HepG2 (cell line): ENCODE measurements around the gene SLC35B4. TPM values are rescaled to one million over a fixed set of nuclear protein-coding genes. Genes with fewer than 3 reads are reported as not detected.
A peak's percentile ranks its signal among the peaks of the same experiment; 100 is the strongest.

ENCODE experiments used
- FOXK2 ChIP-seq: fragments of 450-650 bp; IDR thresholded peaks from 2 replicates; pipeline ENCODE4 v1.6.1; 2016
- HOXA9 ChIP-seq: sonication (generic); formaldehyde crosslinking; IDR thresholded peaks from 2 replicates; pipeline ENCODE4 v1.8.1; 2022; ENCODE audit warnings: missing genetic modification reagents, mild to moderate bottlenecking, moderate library complexity, borderline replicate concordance
- KDM3A ChIP-seq: IDR thresholded peaks from 2 replicates; pipeline ENCODE4 v1.6.1; 2018; ENCODE audit warnings: low read depth, missing compliant biosample characterization
- MATR3 ChIP-seq: sonication (generic); formaldehyde crosslinking; IDR thresholded peaks from 2 replicates; pipeline ENCODE4 v1.4.0; 2020; ENCODE audit warnings: missing genetic modification reagents
- MED1 ChIP-seq: sonication (generic); formaldehyde crosslinking; IDR thresholded peaks from 2 replicates; pipeline ENCODE4 v1.4.0; 2020; ENCODE audit warnings: missing genetic modification reagents
- MLLT10 ChIP-seq: sonication (generic); formaldehyde crosslinking; IDR thresholded peaks from 2 replicates; pipeline ENCODE4 v1.4.0; 2020; ENCODE audit warnings: missing genetic modification reagents
- PCBP2 ChIP-seq: fragments of 200-400 bp; formaldehyde crosslinking; optimal IDR thresholded peaks from 2 replicates; pipeline ENCODE3; 2018; ENCODE audit warnings: low read length, low read depth; ENCODE audit not compliant: poor library complexity, severe bottlenecking
- POGZ ChIP-seq: sonication (generic); formaldehyde crosslinking; IDR thresholded peaks from 2 replicates; pipeline ENCODE4 v1.4.0; 2020; ENCODE audit warnings: mild to moderate bottlenecking, missing genetic modification reagents
- SNRNP70 ChIP-seq: fragments of 200-400 bp; formaldehyde crosslinking; IDR thresholded peaks from 2 replicates; pipeline ENCODE4 v1.6.1; 2017; ENCODE audit warnings: mild to moderate bottlenecking, low read depth, low read length, moderate library complexity
- ZFP1 ChIP-seq: IDR thresholded peaks from 2 replicates; pipeline ENCODE4 v1.6.1; 2016
- ZNF260 ChIP-seq: sonication (generic); formaldehyde crosslinking; IDR thresholded peaks from 2 replicates; pipeline ENCODE4 v1.4.0; 2020; ENCODE audit warnings: missing genetic modification reagents, low read depth, mild to moderate bottlenecking, borderline replicate concordance
- ZNF816 ChIP-seq: sonication (generic); formaldehyde crosslinking; IDR thresholded peaks from 2 replicates; pipeline ENCODE4 v1.8.0; 2022; ENCODE audit warnings: missing genetic modification reagents, mild to moderate bottlenecking, borderline replicate concordance
- polyA plus RNA-seq, 8 experiments: library from polyadenylated mRNA; depleted of rRNA in 3 of 8; stranded (reverse) in 7 of 8; unstranded in 1 of 8; fragments of >200 nt; fragmentation: Illumina TruSeq in 4 of 8; extraction: Trizol in 4 of 8; gene quantifications; 2 replicates each; pipeline versions ENCODE4 v1.2.1 to v1.2.3, GENCODE V29; 2011 to 2016; ENCODE audit warnings: low read depth in 4 of 8, missing spikeins in 1 of 8, mixed read lengths in 1 of 8; ENCODE audit not compliant: insufficient read depth in 1 of 8
- total RNA-seq, 5 experiments: library from RNA; depleted of rRNA; stranded (reverse); fragments of >200 nt; fragmentation: Illumina TruSeq; extraction: Trizol; gene quantifications; 2 replicates each; pipeline ENCODE4 v1.2.3, GENCODE V29; 2016; ENCODE audit warnings: low read depth in 1 of 5
- TF ChIP-seq, protein P1 (sequence below): fragments of 450-650 bp; IDR thresholded peaks from 2 replicates; pipeline ENCODE4 v1.6.1; 2017; ENCODE audit warnings: mild to moderate bottlenecking
- TF ChIP-seq, protein P2 (sequence below): sonication (generic); formaldehyde crosslinking; IDR thresholded peaks from 2 replicates; pipeline ENCODE4 v1.9.0; 2022; ENCODE audit warnings: low read depth, missing genetic modification reagents
- TF ChIP-seq, protein P3 (sequence below): sonication (generic); formaldehyde crosslinking; IDR thresholded peaks from 2 replicates; pipeline ENCODE4; 2020; ENCODE audit warnings: missing genetic modification reagents, mild to moderate bottlenecking, borderline replicate concordance
- TF ChIP-seq, protein P4 (sequence below): sonication (generic); formaldehyde crosslinking; IDR thresholded peaks from 2 replicates; pipeline ENCODE4 v1.4.0; 2020; ENCODE audit warnings: missing genetic modification reagents
- TF ChIP-seq, protein P5 (sequence below): IDR thresholded peaks from 2 replicates; pipeline ENCODE4 v1.6.1; 2016; ENCODE audit warnings: low read depth, control low read depth

SLC35B4 gene
- total and polyA plus RNA-seq, 2 of the 13 experiments (the other 11 are each of a cell fraction or from before 2014, with no cell fraction given): 17.1 to 17.8 TPM

DNA sequence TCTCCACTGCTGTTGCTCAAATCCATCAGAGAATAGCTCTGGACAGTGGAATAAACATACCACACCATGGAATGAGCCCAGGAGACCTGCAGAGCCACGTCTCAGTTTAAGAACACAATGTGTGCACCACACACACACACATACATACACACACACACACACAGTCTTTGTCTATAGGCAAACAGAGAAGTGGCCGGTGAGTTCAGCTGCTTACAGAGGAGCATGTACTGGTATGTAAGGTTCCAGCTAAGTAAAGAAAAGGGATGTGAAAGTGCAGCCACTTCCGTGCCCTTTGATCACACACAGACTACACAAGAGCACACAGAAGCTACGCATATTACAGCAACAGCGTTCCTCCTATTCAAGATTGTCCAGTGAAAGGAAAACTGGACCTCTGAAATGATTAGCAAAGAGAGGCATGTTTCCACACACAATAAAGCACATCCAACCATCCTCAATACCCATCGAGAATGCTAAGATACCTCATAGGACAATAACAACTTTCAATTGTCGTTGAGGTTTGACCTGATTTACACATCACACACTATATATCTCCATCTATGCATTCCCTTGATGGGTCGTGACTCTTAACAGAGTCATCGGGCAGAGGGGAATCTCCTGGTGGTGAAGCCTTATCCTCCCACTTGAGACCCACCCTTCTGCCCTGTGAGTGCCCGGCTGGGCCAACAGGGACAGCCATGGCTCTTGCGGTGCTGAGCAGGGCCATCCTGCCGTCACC is 23.6 kb downstream of the SLC35B4 start (continued):
- TF ChIP-seq, protein P1, sequence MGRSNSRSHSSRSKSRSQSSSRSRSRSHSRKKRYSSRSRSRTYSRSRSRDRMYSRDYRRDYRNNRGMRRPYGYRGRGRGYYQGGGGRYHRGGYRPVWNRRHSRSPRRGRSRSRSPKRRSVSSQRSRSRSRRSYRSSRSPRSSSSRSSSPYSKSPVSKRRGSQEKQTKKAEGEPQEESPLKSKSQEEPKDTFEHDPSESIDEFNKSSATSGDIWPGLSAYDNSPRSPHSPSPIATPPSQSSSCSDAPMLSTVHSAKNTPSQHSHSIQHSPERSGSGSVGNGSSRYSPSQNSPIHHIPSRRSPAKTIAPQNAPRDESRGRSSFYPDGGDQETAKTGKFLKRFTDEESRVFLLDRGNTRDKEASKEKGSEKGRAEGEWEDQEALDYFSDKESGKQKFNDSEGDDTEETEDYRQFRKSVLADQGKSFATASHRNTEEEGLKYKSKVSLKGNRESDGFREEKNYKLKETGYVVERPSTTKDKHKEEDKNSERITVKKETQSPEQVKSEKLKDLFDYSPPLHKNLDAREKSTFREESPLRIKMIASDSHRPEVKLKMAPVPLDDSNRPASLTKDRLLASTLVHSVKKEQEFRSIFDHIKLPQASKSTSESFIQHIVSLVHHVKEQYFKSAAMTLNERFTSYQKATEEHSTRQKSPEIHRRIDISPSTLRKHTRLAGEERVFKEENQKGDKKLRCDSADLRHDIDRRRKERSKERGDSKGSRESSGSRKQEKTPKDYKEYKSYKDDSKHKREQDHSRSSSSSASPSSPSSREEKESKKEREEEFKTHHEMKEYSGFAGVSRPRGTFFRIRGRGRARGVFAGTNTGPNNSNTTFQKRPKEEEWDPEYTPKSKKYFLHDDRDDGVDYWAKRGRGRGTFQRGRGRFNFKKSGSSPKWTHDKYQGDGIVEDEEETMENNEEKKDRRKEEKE: no peak
- TF ChIP-seq MLLT10 (no peak), SNRNP70 (no peak), FOXK2 (peak; percentile 66; the same call in 1 of the 2 replicates), POGZ (CRISPR knock-in tag) (no peak), MED1 (CRISPR knock-in tag) (peak; percentile 56; the same call in 1 of the 2 replicates), MATR3 (CRISPR knock-in tag) (no peak), ZNF260 (CRISPR knock-in tag) (no peak), KDM3A (CRISPR knock-in tag) (no peak), ZNF816 (CRISPR knock-in tag) (no peak), HOXA9 (CRISPR knock-in tag) (no peak), PCBP2 (no peak), ZFP1 (CRISPR knock-in tag) (no peak)
- TF ChIP-seq, protein P2, sequence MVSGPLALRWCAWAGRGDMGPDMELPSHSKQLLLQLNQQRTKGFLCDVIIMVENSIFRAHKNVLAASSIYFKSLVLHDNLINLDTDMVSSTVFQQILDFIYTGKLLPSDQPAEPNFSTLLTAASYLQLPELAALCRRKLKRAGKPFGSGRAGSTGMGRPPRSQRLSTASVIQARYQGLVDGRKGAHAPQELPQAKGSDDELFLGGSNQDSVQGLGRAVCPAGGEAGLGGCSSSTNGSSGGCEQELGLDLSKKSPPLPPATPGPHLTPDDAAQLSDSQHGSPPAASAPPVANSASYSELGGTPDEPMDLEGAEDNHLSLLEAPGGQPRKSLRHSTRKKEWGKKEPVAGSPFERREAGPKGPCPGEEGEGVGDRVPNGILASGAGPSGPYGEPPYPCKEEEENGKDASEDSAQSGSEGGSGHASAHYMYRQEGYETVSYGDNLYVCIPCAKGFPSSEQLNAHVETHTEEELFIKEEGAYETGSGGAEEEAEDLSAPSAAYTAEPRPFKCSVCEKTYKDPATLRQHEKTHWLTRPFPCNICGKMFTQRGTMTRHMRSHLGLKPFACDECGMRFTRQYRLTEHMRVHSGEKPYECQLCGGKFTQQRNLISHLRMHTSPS (CRISPR knock-in tag): no peak
- TF ChIP-seq, protein P3, sequence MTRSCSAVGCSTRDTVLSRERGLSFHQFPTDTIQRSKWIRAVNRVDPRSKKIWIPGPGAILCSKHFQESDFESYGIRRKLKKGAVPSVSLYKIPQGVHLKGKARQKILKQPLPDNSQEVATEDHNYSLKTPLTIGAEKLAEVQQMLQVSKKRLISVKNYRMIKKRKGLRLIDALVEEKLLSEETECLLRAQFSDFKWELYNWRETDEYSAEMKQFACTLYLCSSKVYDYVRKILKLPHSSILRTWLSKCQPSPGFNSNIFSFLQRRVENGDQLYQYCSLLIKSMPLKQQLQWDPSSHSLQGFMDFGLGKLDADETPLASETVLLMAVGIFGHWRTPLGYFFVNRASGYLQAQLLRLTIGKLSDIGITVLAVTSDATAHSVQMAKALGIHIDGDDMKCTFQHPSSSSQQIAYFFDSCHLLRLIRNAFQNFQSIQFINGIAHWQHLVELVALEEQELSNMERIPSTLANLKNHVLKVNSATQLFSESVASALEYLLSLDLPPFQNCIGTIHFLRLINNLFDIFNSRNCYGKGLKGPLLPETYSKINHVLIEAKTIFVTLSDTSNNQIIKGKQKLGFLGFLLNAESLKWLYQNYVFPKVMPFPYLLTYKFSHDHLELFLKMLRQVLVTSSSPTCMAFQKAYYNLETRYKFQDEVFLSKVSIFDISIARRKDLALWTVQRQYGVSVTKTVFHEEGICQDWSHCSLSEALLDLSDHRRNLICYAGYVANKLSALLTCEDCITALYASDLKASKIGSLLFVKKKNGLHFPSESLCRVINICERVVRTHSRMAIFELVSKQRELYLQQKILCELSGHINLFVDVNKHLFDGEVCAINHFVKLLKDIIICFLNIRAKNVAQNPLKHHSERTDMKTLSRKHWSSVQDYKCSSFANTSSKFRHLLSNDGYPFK: no peak
- TF ChIP-seq, protein P4, sequence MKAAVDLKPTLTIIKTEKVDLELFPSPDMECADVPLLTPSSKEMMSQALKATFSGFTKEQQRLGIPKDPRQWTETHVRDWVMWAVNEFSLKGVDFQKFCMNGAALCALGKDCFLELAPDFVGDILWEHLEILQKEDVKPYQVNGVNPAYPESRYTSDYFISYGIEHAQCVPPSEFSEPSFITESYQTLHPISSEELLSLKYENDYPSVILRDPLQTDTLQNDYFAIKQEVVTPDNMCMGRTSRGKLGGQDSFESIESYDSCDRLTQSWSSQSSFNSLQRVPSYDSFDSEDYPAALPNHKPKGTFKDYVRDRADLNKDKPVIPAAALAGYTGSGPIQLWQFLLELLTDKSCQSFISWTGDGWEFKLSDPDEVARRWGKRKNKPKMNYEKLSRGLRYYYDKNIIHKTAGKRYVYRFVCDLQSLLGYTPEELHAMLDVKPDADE: no peak
- TF ChIP-seq, protein P5, sequence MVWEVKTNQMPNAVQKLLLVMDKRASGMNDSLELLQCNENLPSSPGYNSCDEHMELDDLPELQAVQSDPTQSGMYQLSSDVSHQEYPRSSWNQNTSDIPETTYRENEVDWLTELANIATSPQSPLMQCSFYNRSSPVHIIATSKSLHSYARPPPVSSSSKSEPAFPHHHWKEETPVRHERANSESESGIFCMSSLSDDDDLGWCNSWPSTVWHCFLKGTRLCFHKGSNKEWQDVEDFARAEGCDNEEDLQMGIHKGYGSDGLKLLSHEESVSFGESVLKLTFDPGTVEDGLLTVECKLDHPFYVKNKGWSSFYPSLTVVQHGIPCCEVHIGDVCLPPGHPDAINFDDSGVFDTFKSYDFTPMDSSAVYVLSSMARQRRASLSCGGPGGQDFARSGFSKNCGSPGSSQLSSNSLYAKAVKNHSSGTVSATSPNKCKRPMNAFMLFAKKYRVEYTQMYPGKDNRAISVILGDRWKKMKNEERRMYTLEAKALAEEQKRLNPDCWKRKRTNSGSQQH (CRISPR knock-in tag): no peak
